ENCODE data around the gene TMEM259. TPM values are rescaled to one million over a fixed set of nuclear protein-coding genes. Genes with fewer than 3 reads are reported as not detected.
A peak's percentile ranks its signal among the peaks of the same experiment; 100 is the strongest.

TMEM259 gene
- total and polyA plus RNA-seq, 8 donors, result 59.7 to 536 (median 238) TPM

GRCh38 chr19:1058112-1058511 is 37.2 kb upstream of the TMEM259 start:
- peaks cover 0 to 34% (median 12%) of the 10 kb centered on the region in 4 donors for H3K36me3 ChIP-seq
- 91 to 98% (median 91%) methylated on average over 5 of the region's 5 CpGs for WGBS, 5 donors
- intact Hi-C loops (cut with DNase I; ENCODE audit: low total_unique reads), result no loop called here
- H3K4me3 ChIP-seq, result no peak overlapping the region
- peaks cover 4 to 37% (median 29%) of the 10 kb centered on the region in 4 donors for H3K9me3 ChIP-seq
- H3K27me3 ChIP-seq, result no peaks in the 10 kb centered on the region
- no peaks in the 10 kb centered on the region for H3K4me1 ChIP-seq
- no peak for TF ChIP-seq CTCF (IDR thresholded peaks at IDR 0.05)
- no peak for TF ChIP-seq POLR2AphosphoS5 (IDR thresholded peaks at IDR 0.05)
- TF ChIP-seq EP300 (IDR thresholded peaks at IDR 0.05), result no peak
- no peak for TF ChIP-seq POLR2A (IDR thresholded peaks at IDR 0.05)
- no peak overlapping the region for H3K27ac ChIP-seq
- DNase-seq, result no peak

GRCh38 chr19:1057176-1057855 is 36.4 kb upstream of the TMEM259 start:
- Histone ChIP-seq H3K4me3 (no peak overlapping the region), H3K9me3 (peaks cover 4 to 37% (median 29%) of the 10 kb centered on the region in 4 donors), H3K27ac (no peak overlapping the region), H3K36me3 (peaks cover 0 to 34% (median 12%) of the 10 kb centered on the region in 4 donors), H3K27me3 (no peaks in the 10 kb centered on the region), H3K4me1 (no peaks in the 10 kb centered on the region)
- DNase-seq, result no peak
- 19 to 55% (median 48%) methylated on average over 3 of the region's 3 CpGs for WGBS, 5 donors
- intact Hi-C loops (cut with DNase I; ENCODE audit: low total_unique reads), result no loop called here
- no peak for TF ChIP-seq POLR2AphosphoS5 (IDR thresholded peaks at IDR 0.05)
- peak in 1 of 7 experiments; percentile 21 for TF ChIP-seq CTCF (IDR thresholded peaks at IDR 0.05)

- H3K27ac ChIP-seq, result no peak overlapping the region
- peaks cover 4 to 37% (median 29%) of the 10 kb centered on the region in 4 donors for H3K9me3 ChIP-seq
- TF ChIP-seq EP300 (IDR thresholded peaks at IDR 0.05), result no peak
- no peak for TF ChIP-seq POLR2AphosphoS5 (IDR thresholded peaks at IDR 0.05)
- no peak for TF ChIP-seq POLR2A (IDR thresholded peaks at IDR 0.05)
- no peak for TF ChIP-seq CTCF (IDR thresholded peaks at IDR 0.05)
- H3K4me1 ChIP-seq, result no peaks in the 10 kb centered on the region
- H3K4me3 ChIP-seq, result no peak overlapping the region
- H3K27me3 ChIP-seq, result no peaks in the 10 kb centered on the region
- WGBS, 5 donors, result 92 to 97% (median 94%) methylated on average over 11 to 20 of the region's 20 CpGs
- no peak for DNase-seq
- intact Hi-C loops (cut with DNase I; ENCODE audit: low total_unique reads), result no loop called here
- peaks cover 0 to 34% (median 12%) of the 10 kb centered on the region in 4 donors for H3K36me3 ChIP-seq
These were observed 35.1 kb upstream of the TMEM259 start for GRCh38 chr19:1055886-1056620.

- TF ChIP-seq CTCF (IDR thresholded peaks at IDR 0.05), result no peak
- no peak for TF ChIP-seq EP300 (IDR thresholded peaks at IDR 0.05)
- no peak for TF ChIP-seq POLR2AphosphoS5 (IDR thresholded peaks at IDR 0.05)
- TF ChIP-seq POLR2A (IDR thresholded peaks at IDR 0.05), result no peak
- H3K9me3 ChIP-seq, result peaks cover 4 to 37% (median 29%) of the 10 kb centered on the region in 4 donors
- H3K36me3 ChIP-seq, result peaks cover 0 to 34% (median 12%) of the 10 kb centered on the region in 4 donors
- H3K4me3 ChIP-seq, result no peak overlapping the region
- H3K4me1 ChIP-seq, result no peaks in the 10 kb centered on the region
- H3K27me3 ChIP-seq, result no peaks in the 10 kb centered on the region
- intact Hi-C loops (cut with DNase I; ENCODE audit: low total_unique reads), result no loop called here
- WGBS, 5 donors, result 91 to 97% (median 94%) methylated on average over 13 to 14 of the region's 14 CpGs
- no peak for DNase-seq
- no peak overlapping the region for H3K27ac ChIP-seq
These were observed 34.1 kb upstream of the TMEM259 start for GRCh38 chr19:1055028-1055425.
